A549 (cell line): ENCODE measurements around the gene GTF2H2C. TPM values are rescaled to one million over a fixed set of nuclear protein-coding genes. Genes with fewer than 3 reads are reported as not detected.

Source experiments
- ATAC-seq, 2 experiments: fragments of 200-7000 bp in 1 of 2; fragments of >200 bp in 1 of 2; cut with Nextera tagmentation in 1 of 2; cut with Tn5 transposase in 1 of 2; 3 replicates each; pipeline versions ENCODE4 v1.8.0 to v1.9.1; 2018 to 2020; ENCODE audit warnings: mild to moderate bottlenecking in 1 of 2, moderate library complexity in 1 of 2
- CTCF ChIA-PET: fragments of 300-600 bp; sonication (Branson Sonifier 250); formaldehyde crosslinking; extraction: SDS; loops from one replicate; lab custom pipeline; 2021; ENCODE audit warnings: antibody characterized with exemption, inconsistent platforms; lab: Yijun Ruan, JAX
- POLR2A ChIA-PET: fragments of 350-600 bp; formaldehyde crosslinking; extraction: SDS; loops from one replicate; lab custom pipeline; 2021; ENCODE audit warnings: antibody characterized with exemption, inconsistent platforms; lab: Yijun Ruan, JAX
- DNase-seq, 2 experiments: peaks; one replicate each; pipeline versions ENCODE4 v3.0.0 to v3.0.0-alpha.2; 2011 to 2016; ENCODE audit warnings: low read depth in 1 of 2, low spot score in 1 of 2
- FAIRE-seq: peaks from 2 replicates; lab custom pipeline; 2011; peaks lifted over from hg19 to GRCh38; lab: Jason Lieb, UNC
- H3K27ac ChIP-seq, 2 experiments: fragments of >200 bp; sonication (Bioruptor Twin); formaldehyde crosslinking; 3 replicates each; pipeline ENCODE4 v1.5.1; 2016 to 2017
- H3K4me1 ChIP-seq: fragments of >200 bp; sonication (Bioruptor Twin); formaldehyde crosslinking; 3 replicates; pipeline ENCODE4 v1.6.1; 2016
- H3K4me2 ChIP-seq: fragments of >200 bp; sonication (Bioruptor Twin); formaldehyde crosslinking; 3 replicates; pipeline ENCODE4 v1.6.1; 2016
- H3K4me3 ChIP-seq: fragments of >200 bp; sonication (Bioruptor Twin); formaldehyde crosslinking; 3 replicates; pipeline ENCODE4 v1.5.1; 2016
- H3K9me3 ChIP-seq: fragments of >200 bp; sonication (Bioruptor Twin); formaldehyde crosslinking; 3 replicates; pipeline ENCODE4 v1.6.1; 2016
- BHLHE40 ChIP-seq: IDR thresholded peaks from 2 replicates; pipeline ENCODE4 v1.6.1; 2012; ENCODE audit warnings: low read depth, low read length, inconsistent platforms
- CBX2 ChIP-seq: fragments of 200-600 bp; sonication (generic); IDR thresholded peaks from 2 replicates; pipeline ENCODE4 v1.6.1; 2016; ENCODE audit warnings: low read depth, mild to moderate bottlenecking, borderline replicate concordance
- CHD4 ChIP-seq: fragments of 200-600 bp; sonication (generic); IDR thresholded peaks from 2 replicates; pipeline ENCODE4 v1.6.1; 2016; ENCODE audit warnings: antibody characterized with exemption, mild to moderate bottlenecking, borderline replicate concordance
- EHF ChIP-seq: fragments of 250-450 bp; sonication (Bioruptor Pico); IDR thresholded peaks from 2 replicates; pipeline ENCODE4 v1.5.0; 2020; ENCODE audit warnings: mild to moderate bottlenecking
- EHMT2 ChIP-seq: fragments of 200-600 bp; sonication (generic); IDR thresholded peaks from 2 replicates; pipeline ENCODE4 v1.6.1; 2016; ENCODE audit warnings: antibody characterized with exemption, low read depth, mild to moderate bottlenecking, moderate library complexity
- EP300 ChIP-seq, 2 experiments: fragments of >200 bp; sonication (Bioruptor Twin); formaldehyde crosslinking; IDR thresholded peaks; 2 replicates in 1 of 2; 3 replicates in 1 of 2; pipeline ENCODE4 v1.6.1; 2016 to 2017
- FOSB ChIP-seq: fragments of 250-450 bp; sonication (Bioruptor Pico); IDR thresholded peaks from 2 replicates; pipeline ENCODE4 v1.5.0; 2020; ENCODE audit warnings: mild to moderate bottlenecking, moderate library complexity
- FOSL2 ChIP-seq, 2 experiments: fragments of 450-650 bp in 1 of 2; fragments of >200 bp in 1 of 2; sonication (Bioruptor Twin) in 1 of 2; formaldehyde crosslinking; IDR thresholded peaks; 2 replicates each; pipeline versions ENCODE4 v1.5.0 to v1.6.1; 2016 to 2020; ENCODE audit warnings: mild to moderate bottlenecking in 1 of 2, moderate library complexity in 1 of 2
- FOXS1 ChIP-seq: fragments of 250-450 bp; sonication (Bioruptor Pico); IDR thresholded peaks from 2 replicates; pipeline ENCODE4 v1.5.0; 2020; ENCODE audit warnings: mild to moderate bottlenecking, moderate library complexity
- GATA3 ChIP-seq: IDR thresholded peaks from 2 replicates; pipeline ENCODE4 v1.6.1; 2012; ENCODE audit warnings: borderline replicate concordance
- HDAC2 ChIP-seq: fragments of 200-600 bp; sonication (generic); IDR thresholded peaks from 2 replicates; pipeline ENCODE4 v1.6.1; 2016
- HOXB5 ChIP-seq: fragments of 250-450 bp; sonication (Bioruptor Pico); IDR thresholded peaks from 2 replicates; pipeline ENCODE4 v1.5.0; 2020; ENCODE audit warnings: mild to moderate bottlenecking, moderate library complexity
- JUN ChIP-seq, 2 experiments: fragments of >200 bp; sonication (Bioruptor Twin); formaldehyde crosslinking; IDR thresholded peaks; 2 replicates in 1 of 2; 3 replicates in 1 of 2; pipeline ENCODE4 v1.6.1; 2016 to 2017
- MAFK ChIP-seq: fragments of 450-650 bp; IDR thresholded peaks from 2 replicates; pipeline ENCODE4 v1.6.1; 2014; ENCODE audit not compliant: partially characterized antibody
- MAZ ChIP-seq: fragments of 150-350 bp; IDR thresholded peaks from 2 replicates; pipeline ENCODE4 v1.6.1; 2014; ENCODE audit warnings: antibody characterized with exemption, low read depth, low read length, borderline replicate concordance
- MYC ChIP-seq: IDR thresholded peaks from 2 replicates; pipeline ENCODE4 v1.6.1; 2012; ENCODE audit warnings: mild to moderate bottlenecking, inconsistent platforms, low read length, improper control_type of control experiment, borderline replicate concordance
- NFE2L2 ChIP-seq: fragments of 150-350 bp; conservative IDR thresholded peaks from 2 replicates; pipeline ENCODE4 v1.6.1; 2014; ENCODE audit warnings: low read length
- NPAS2 ChIP-seq: fragments of 250-450 bp; sonication (Bioruptor Pico); IDR thresholded peaks from 2 replicates; pipeline ENCODE4 v1.8.0; 2022; ENCODE audit warnings: mild to moderate bottlenecking, moderate library complexity, borderline replicate concordance
- PHF8 ChIP-seq: fragments of 200-600 bp; sonication (generic); IDR thresholded peaks from 2 replicates; pipeline ENCODE4 v1.6.1; 2016; ENCODE audit warnings: low read depth, mild to moderate bottlenecking, antibody characterized with exemption, moderate library complexity, borderline replicate concordance
- RARB ChIP-seq: fragments of 250-450 bp; sonication (Bioruptor Pico); IDR thresholded peaks from 2 replicates; pipeline ENCODE4 v1.8.0; 2021; ENCODE audit warnings: mild to moderate bottlenecking, moderate library complexity
- RFX5 ChIP-seq: fragments of 450-650 bp; IDR thresholded peaks from 2 replicates; pipeline ENCODE4 v1.7.1; 2014; ENCODE audit warnings: antibody characterized with exemption, mild to moderate bottlenecking, moderate library complexity
- SREBF2 ChIP-seq: fragments of 450-650 bp; IDR thresholded peaks from 2 replicates; pipeline ENCODE4 v1.6.1; 2014; ENCODE audit warnings: mild to moderate bottlenecking, moderate library complexity
- ZNF302 ChIP-seq: fragments of 250-450 bp; sonication (Bioruptor Pico); IDR thresholded peaks from 2 replicates; pipeline ENCODE4 v1.9.0; 2021; ENCODE audit warnings: inconsistent platforms, mild to moderate bottlenecking, moderate library complexity
- WGBS: methylation state at CpG from one replicate; pipeline ENCODE4 v1.1.6; 2017; ENCODE audit errors: missing lambda C conversion rate; 5-methylcytosine and 5-hydroxymethylcytosine counted together
- polyA plus RNA-seq, 4 experiments: library from polyadenylated mRNA; depleted of rRNA in 3 of 4; stranded (reverse); fragments of >200 nt; fragmentation: RNase III in 1 of 4; extraction: RNeasy Plus Mini Kit Qiagen cat#74134 plus additional on column Dnase treatment in 1 of 4; gene quantifications; 2 replicates in 3 of 4; 3 replicates in 1 of 4; pipeline ENCODE4 v1.2.3, GENCODE V29; 2011 to 2017
- TF ChIP-seq, protein P1 (sequence below): IDR thresholded peaks from 2 replicates; pipeline ENCODE4 v1.6.1; 2012

Gene GTF2H2C
- polyA plus RNA-seq, 2 of the 4 experiments (the other 2 are of a cell fraction): 46.8 to 62.6 TPM

DNA sequence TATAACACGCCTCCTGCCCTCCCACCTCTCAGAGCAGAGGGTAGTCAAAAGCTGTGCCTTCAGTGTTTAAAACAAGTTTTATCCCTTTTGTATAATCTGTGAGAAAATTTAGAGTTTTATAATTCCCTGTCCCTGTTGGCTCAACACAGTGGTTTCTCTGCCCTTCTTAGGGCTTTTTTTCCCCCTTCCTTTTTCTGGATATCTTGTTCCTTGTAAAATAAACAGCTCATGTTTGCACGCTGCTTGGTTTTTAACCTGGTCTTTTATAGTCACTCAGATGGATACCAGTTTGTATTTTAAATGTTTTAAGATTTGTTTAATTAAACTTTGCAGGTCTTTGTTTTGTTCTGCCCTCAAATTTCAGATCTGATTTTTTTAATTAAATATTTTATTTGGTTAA, 40.7 kb upstream of the GTF2H2C start:
- CTCF ChIA-PET: no interaction called here
- DNase-seq: no peak
- POLR2A ChIA-PET: no interaction called here
- ATAC-seq: no peak
- Histone ChIP-seq H3K27ac (peak overlapping the region in 1 of 2 experiments; percentile 58; a peak in 3 of 6 replicates), H3K9me3 (no peaks in the 10 kb centered on the region), H3K4me3 (no peak overlapping the region), H3K4me1 (peaks cover 52% of the 10 kb centered on the region), H3K4me2 (peak overlapping the region; percentile 77; the same call in 2 of the 3 replicates)
- no peak for FAIRE-seq
- 87% methylated on average over 2 of the region's 2 CpGs for WGBS
- TF ChIP-seq CBX2 (no peak), HOXB5 (CRISPR knock-in tag) (no peak), RFX5 (no peak), RARB (no peak), JUN (IDR thresholded peaks at IDR 0.05) (no peak), FOSL2 (IDR thresholded peaks at IDR 0.05) (no peak), FOSL2 (CRISPR knock-in tag; IDR thresholded peaks at IDR 0.05) (no peak), MAFK (no peak), PHF8 (no peak)

DNA sequence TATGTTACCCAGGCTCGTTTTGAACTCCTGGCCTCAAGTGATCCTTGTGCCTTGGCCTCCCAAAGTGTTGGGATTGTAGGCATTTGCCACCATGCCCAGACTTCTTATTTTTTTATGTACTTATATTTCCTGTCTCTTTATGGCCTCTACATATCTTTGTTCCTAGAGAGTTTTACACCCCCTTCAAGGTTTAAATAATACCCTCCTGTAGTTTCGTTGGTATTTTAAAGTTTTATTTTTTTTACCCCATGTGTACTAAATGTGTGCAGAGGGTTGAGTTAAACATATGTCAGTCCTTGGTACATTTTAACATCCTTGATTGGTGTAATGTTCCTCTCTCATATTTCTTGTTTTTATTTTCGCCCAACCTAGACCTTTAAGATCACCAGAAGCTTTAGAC, 38.0 kb upstream of the GTF2H2C start:
- Histone ChIP-seq H3K4me1 (peaks cover 42% of the 10 kb centered on the region), H3K27ac (no peak overlapping the region), H3K9me3 (no peaks in the 10 kb centered on the region), H3K4me2 (no peak overlapping the region), H3K4me3 (no peak overlapping the region)
- ATAC-seq (no peak), DNase-seq (no peak), FAIRE-seq (no peak)
- 71% methylated on average over 3 of the region's 3 CpGs for whole genome bisulfite sequencing
- TF ChIP-seq MAZ (no peak), EHMT2 (no peak), SREBF2 (no peak), CBX2 (no peak), EP300 (IDR thresholded peaks at IDR 0.05) (no peak), HDAC2 (no peak), MYC (no peak), BHLHE40 (no peak), CHD4 (no peak), ZNF302 (CRISPR knock-in tag) (no peak)
- ChIA-PET CTCF (no interaction called here), POLR2A (no interaction called here)

DNA sequence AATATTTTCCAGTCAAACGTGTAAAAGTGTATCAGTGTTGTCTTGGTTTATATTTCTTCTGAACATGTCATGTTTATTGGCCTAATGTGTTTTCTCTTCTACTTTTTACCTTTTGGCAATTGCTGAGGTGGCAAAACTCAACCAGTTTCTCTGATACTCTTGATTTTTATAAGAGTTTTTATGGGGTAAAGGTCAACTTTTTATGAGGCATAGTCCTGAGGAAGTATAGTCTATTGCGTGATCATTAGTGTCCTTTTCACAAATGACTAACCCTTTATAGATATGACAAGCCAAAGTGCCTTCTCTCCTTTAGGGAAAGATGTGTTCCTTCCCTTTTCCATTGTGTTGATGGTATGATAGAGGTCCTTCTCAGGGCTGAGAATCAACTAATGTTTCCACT, 34.5 kb upstream of the GTF2H2C start:
- Histone ChIP-seq H3K27ac (no peak overlapping the region), H3K4me2 (no peak overlapping the region), H3K4me1 (peaks cover 14% of the 10 kb centered on the region), H3K9me3 (no peaks in the 10 kb centered on the region), H3K4me3 (no peak overlapping the region)
- no peak for FAIRE-seq
- POLR2A ChIA-PET: no interaction called here
- DNase-seq: no peak
- no peak for ATAC-seq
- TF ChIP-seq NPAS2 (no peak), MAFK (peak; percentile 82), SREBF2 (no peak), EHF (CRISPR knock-in tag) (no peak)
- TF ChIP-seq, protein P1, sequence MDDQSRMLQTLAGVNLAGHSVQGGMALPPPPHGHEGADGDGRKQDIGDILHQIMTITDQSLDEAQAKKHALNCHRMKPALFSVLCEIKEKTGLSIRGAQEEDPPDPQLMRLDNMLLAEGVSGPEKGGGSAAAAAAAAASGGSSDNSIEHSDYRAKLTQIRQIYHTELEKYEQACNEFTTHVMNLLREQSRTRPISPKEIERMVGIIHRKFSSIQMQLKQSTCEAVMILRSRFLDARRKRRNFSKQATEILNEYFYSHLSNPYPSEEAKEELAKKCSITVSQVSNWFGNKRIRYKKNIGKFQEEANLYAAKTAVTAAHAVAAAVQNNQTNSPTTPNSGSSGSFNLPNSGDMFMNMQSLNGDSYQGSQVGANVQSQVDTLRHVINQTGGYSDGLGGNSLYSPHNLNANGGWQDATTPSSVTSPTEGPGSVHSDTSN: no peak
- WGBS: 67% methylated on average over 2 of the region's 2 CpGs
- CTCF ChIA-PET: no interaction called here

DNA sequence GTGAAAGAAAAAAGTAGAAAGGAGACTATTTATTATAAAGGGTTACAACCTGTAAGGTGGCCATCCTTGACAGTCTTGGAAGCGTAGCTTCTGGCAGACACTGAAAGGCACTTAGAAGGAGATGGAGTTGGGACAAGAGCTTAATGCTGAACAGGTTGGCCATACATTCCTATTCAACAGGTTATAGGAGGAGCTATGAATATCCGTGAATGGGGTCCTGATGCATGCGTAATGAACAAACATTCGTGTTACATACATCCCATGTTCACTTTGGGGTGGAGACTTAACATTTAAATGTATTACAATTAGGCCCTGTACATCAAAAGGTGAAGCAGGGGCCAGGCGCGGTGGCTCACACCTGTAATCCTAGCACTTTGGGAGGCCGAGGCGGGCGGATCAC, 33.3 kb upstream of the GTF2H2C start:
- POLR2A ChIA-PET: no interaction called here
- Histone ChIP-seq H3K27ac (no peak overlapping the region), H3K4me3 (no peak overlapping the region), H3K9me3 (no peaks in the 10 kb centered on the region), H3K4me1 (peaks cover 3% of the 10 kb centered on the region; the same call in 1 of the 3 replicates), H3K4me2 (no peak overlapping the region)
- 96% methylated on average over 9 of the region's 9 CpGs for WGBS
- CTCF ChIA-PET: no interaction called here
- no peak for TF ChIP-seq GATA3
- TF ChIP-seq FOXS1: no peak
- no peak for TF ChIP-seq FOSB (CRISPR knock-in tag)
- TF ChIP-seq NFE2L2: no peak
- FAIRE-seq (no peak), DNase-seq (no peak), ATAC-seq (no peak)
